Left cardiac atrium (tissue), 4 donors: ENCODE results near the gene STIL. TPM values are rescaled to one million over a fixed set of nuclear protein-coding genes. Genes with fewer than 3 reads are reported as not detected.
A peak's percentile ranks its signal among the peaks of the same experiment; 100 is the strongest.
"Not testable (repeated sequence)": the region's sequence is repeated elsewhere in the genome, so short reads cannot be mapped to it uniquely, and the experiment has no call there.

Experiments
- ATAC-seq, 2 donors: fragments of 200-7000 bp; cut with Tn5 transposase; one replicate each; pipeline ENCODE4 v1.9.1; 2020; ENCODE audit warnings: mild to moderate bottlenecking in 2 of 2, moderate library complexity in 2 of 2
- DNase-seq: peaks from one replicate; pipeline ENCODE4 v3.0.0-alpha.2; 2020
- intact Hi-C, 2 donors: fragments of 100-400 bp; cut with DNase I; formaldehyde crosslinking; loops; one replicate each; pipeline versions ENCODE4 v1.14.1 to v1.15.1; 2022 to 2023
- total RNA-seq, 2 donors: library from RNA; stranded (reverse); fragmentation: NEBNext Ultra II Directional; extraction: Animal tissue kit (Norgen Biotek cat#: 25700); gene quantifications; one replicate each; pipeline ENCODE4 v1.2.1, GENCODE V29; 2021
- donor health status: DM: no; HTN: yes; CAD: no.
- donor health status: DM: no; HTN: yes; CAD: no; lungs with severe emphysema.
- donor health status: DM: yes; HTN: yes; CAD: no.
- donor health status: Dilated cardiomyopathy.

The STIL gene
- total RNA-seq, 2 donors from 2014 or later = 0.81 to 1.4 TPM

- ATAC-seq = no peak
- no peak for DNase-seq
- intact Hi-C loops = no loop called here
Measured at GRCh38 chr1:47325528-47325927, 11.6 kb upstream of the STIL start.

- no peak for DNase-seq
- no peak for ATAC-seq
- intact Hi-C loops = no loop called here
Measured at GRCh38 chr1:47324682-47325081, 10.7 kb upstream of the STIL start.

GRCh38 chr1:47323599-47324031 is 9.7 kb upstream of the STIL start:
- ATAC-seq = no peak
- intact Hi-C loops = no loop called here
- DNase-seq = no peak

- DNase-seq, ATAC-seq, intact Hi-C loops: not testable (repeated sequence)
Measured at GRCh38 chr1:47319968-47320367, 6.0 kb upstream of the STIL start.

GRCh38 chr1:47317841-47318240 is 3.9 kb upstream of the STIL start:
- DNase-seq (no peak), ATAC-seq (no peak)
- intact Hi-C loops = no loop called here

- intact Hi-C loops = no loop called here
- DNase-seq (no peak), ATAC-seq (no peak)
Measured at GRCh38 chr1:47309427-47309826, 4.5 kb downstream of the STIL start.

GRCh38 chr1:47302472-47302871 is 11.5 kb downstream of the STIL start:
- no peak for ATAC-seq
- no peak for DNase-seq
- intact Hi-C loops = no loop called here

- ATAC-seq = peak in 1 of 2 donors; percentile 76
- no peak for DNase-seq
- intact Hi-C loops = no loop called here
Measured at GRCh38 chr1:47298025-47298699, 15.8 kb downstream of the STIL start.

GRCh38 chr1:47295579-47295978 is 18.4 kb downstream of the STIL start:
- intact Hi-C loops = no loop called here
- ATAC-seq = no peak
- DNase-seq = no peak

- intact Hi-C loops, ATAC-seq: not testable (repeated sequence)
Measured at GRCh38 chr1:47294863-47295262, 19.1 kb downstream of the STIL start.

GRCh38 chr1:47288116-47288515 is 25.8 kb downstream of the STIL start:
- DNase-seq, ATAC-seq, intact Hi-C loops: not testable (repeated sequence)

More at GRCh38 chr1:47294863-47295262, 19.1 kb downstream of the STIL start:
- not testable (repeated sequence) for DNase-seq

- ATAC-seq (no peak), DNase-seq (no peak)
- intact Hi-C loops = no loop called here
Measured at GRCh38 chr1:47280142-47280541, 33.8 kb downstream of the STIL start.

GRCh38 chr1:47276850-47277249 is 37.1 kb downstream of the STIL start:
- DNase-seq = no peak

GRCh38 chr1:47275811-47276210 is 38.1 kb downstream of the STIL start:
- intact Hi-C loops, DNase-seq, ATAC-seq: not testable (repeated sequence)

More at GRCh38 chr1:47276850-47277249, 37.1 kb downstream of the STIL start:
- ATAC-seq = no peak
- intact Hi-C loops = no loop called here

GRCh38 chr1:47265529-47265928 is 48.4 kb downstream of the STIL start:
- intact Hi-C loops = loop anchor here in 1 of 2 donors (10.0 kb wide), 1 partner anchor 81 kb away; no protein-coding TSS in a partner anchor
- not testable (repeated sequence) for ATAC-seq, DNase-seq

GRCh38 chr1:47262787-47263413 is 51.0 kb downstream of the STIL start:
- ATAC-seq (no peak), DNase-seq (peak; percentile 29)
- intact Hi-C loops = loop anchor here in 1 of 2 donors (10.0 kb wide), 1 partner anchor 78 kb away; no protein-coding TSS in a partner anchor

GRCh38 chr1:47257224-47257623 is 56.7 kb downstream of the STIL start:
- DNase-seq (no peak), ATAC-seq (no peak)
- intact Hi-C loops = no loop called here

GRCh38 chr1:47252795-47253194 is 61.2 kb downstream of the STIL start:
- DNase-seq (no peak), ATAC-seq (no peak)
- intact Hi-C loops = no loop called here

GRCh38 chr1:47252369-47252768 is 61.6 kb downstream of the STIL start:
- intact Hi-C loops = no loop called here
- ATAC-seq = no peak
- DNase-seq = no peak

GRCh38 chr1:47249755-47250154 is 64.2 kb downstream of the STIL start:
- ATAC-seq (no peak), DNase-seq (no peak)
- intact Hi-C loops = no loop called here
